ENCODE measurements around the gene RIT2.

The RIT2 gene

DNA sequence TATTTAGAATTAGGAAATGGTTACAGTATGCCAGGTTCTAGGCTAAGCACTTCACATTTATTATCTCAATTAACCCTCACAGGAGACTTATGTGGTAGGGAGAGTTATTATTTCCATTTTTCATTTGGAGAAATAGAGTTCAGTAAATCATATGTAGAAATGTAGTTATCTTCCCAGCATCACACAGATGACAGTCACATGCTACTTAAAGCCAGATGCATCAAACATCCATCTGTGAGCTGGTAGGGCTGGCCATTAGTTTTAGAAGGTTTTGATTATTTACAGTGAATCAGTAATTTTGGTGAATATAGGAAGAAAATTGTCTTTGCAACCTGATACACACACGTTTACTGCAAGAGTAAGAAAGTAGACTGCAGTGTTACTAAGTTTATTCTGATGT, 97.9 kb downstream of the RIT2 start:
- no peak overlapping the region for H3K4me3 ChIP-seq (ENCODE audit: low read depth, low read length)

DNA sequence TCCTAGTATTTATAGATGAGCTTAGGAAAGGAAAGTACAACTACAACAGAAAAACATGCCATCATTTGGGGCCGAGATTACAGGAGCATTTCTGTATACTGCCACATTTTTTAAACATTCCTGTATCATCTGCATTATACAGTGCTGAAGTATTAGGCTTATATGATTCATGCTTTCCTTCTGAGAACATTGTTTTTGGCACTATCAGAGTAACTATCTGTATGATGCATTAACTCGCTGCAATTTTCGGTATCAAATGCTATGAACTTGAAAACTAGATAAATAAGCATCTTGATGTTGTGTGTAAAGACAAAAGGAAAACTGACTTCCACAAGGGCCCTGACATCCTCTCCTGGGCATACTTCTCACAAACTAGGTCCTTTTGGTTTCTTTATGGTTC, 102.0 kb downstream of the RIT2 start:
- H3K4me3 ChIP-seq (ENCODE audit: low read depth, low read length) = no peak overlapping the region

DNA sequence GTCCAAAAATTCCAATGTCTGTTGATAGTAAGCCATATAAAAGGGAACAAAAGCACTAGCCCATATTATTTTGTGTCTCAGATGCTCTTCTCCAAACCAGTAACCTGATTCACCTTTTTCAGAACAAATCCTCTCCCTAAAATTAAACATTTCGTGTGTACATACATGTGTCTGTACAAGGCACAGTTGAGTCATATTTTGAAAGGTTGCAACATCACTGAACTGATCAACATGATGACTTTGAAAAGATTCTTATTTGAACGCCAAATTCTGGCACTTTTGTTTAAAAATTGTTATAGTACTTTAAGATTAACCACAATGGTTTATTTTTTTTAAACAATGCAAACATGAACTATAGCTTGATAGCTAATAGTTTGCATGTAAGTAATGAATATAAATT, 102.5 kb downstream of the RIT2 start:
- H3K4me3 ChIP-seq (ENCODE audit: low read depth, low read length) = no peak overlapping the region

DNA sequence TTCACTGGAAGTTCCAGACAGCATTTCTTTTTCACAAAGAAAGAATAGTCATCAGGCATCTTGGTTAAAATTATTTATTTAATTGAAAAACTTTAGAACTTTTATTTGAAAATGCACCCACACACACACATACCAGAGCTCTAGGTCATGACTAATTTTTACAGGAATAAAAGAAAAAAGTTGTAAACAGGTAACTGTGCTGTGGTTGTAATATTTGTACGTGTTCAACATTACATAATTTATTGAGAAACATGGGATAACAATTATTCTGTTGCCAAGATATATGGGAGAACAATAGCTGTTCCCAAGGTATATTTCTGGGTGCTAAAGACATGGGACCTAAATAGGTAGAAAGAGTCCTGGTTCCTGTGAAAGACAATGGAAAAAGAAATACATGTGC, 104.9 kb downstream of the RIT2 start:
- H3K4me3 ChIP-seq (ENCODE audit: low read depth, low read length) = no peak overlapping the region

DNA sequence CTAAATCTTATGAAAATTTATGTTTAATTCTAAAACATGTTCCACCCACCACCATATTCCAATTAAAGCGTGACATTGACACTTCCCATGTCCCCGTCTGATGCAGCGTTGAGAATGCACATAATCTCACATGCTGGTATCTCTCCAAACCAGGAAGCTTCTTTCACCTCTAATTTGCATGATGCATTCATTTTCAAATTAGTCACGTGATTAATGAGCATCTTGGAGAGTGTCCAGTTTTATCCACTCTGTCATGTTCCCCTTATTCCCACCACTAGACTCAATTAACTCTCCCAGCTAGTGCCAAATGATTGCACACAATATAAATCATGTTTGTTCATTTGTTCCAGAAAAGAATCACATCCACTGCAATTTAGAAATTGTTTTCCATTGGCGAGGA, 105.8 kb downstream of the RIT2 start:
- no peak overlapping the region for H3K4me3 ChIP-seq (ENCODE audit: low read depth, low read length)

DNA sequence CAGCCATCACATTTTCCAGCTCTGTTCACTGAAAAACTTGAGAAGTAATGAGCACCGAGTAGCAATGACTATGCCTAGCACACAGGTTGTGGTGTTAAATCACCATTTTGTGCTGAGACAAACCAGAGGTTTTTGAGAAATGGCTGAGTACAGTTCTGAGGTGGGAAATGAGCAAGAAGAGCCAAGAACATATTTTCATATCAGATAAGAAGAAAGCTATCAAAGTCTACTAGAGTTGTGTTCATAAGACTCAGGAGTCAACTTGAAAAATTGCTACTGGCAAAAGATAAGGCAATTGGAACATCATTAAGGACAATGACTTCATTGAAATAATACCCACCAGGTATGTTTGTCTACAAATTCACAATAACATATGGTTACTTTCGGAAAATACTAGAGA, 108.1 kb downstream of the RIT2 start:
- H3K4me3 ChIP-seq (ENCODE audit: low read depth, low read length) = no peak overlapping the region

DNA sequence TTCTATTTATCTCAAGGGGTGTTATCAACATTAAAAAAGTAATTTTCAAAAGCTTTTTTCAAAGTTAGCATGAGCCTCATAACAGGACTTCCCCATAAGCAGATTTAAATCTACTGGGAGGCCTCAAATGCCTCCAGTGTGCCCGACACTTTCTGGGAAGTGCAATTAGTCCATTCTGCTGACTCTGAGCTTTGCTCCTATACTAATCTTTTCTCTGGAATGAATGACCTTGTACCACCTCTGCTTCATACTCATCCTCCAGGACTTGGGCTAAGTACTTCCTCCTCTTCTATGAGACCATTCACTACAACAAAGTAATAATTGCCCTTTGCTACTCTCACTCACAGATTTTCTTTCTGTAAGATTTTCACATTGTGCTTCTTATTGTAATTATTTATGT, 111.1 kb downstream of the RIT2 start:
- H3K4me3 ChIP-seq (ENCODE audit: low read depth, low read length) = no peak overlapping the region

DNA sequence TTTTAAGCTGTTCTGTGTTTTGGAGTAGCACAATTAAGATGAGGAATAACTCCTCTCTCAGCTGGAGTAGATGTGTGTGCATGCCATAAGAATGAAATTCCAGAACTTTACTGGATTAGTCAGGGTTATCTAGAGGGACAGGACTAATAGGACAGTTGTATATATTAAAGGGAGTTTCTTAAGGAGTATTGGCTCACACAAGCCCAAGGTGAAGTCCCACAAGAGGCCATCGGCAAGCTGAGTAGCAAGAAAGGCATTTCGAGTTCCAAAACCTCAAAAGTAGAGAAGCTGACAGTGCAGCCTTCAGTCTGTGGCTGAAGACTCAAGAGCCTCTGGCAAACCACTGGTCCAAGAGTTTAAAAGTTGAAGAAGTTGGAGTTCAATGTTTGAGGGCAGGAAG, 113.7 kb downstream of the RIT2 start:
- no peak overlapping the region for H3K4me3 ChIP-seq (ENCODE audit: low read depth, low read length)

DNA sequence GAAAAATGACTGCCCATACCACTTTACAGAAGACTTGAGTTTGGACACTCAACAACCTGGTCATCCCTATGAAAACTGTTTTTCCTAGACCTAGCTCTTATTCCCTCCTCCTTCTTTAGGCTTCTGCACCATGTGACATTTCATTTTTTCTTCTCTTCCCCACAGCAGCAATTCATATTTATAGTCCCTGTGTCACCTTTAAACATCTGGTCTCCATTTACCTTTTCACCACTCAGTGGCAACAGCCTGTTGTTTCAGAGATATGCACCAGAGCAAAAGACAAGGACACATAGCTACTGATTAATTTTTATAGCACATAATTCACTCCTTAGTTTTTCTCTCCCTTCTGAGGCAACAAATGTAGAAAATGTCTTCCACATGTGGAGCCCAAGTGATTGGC, 118.7 kb downstream of the RIT2 start:
- no peak overlapping the region for H3K4me3 ChIP-seq (ENCODE audit: low read depth, low read length)

DNA sequence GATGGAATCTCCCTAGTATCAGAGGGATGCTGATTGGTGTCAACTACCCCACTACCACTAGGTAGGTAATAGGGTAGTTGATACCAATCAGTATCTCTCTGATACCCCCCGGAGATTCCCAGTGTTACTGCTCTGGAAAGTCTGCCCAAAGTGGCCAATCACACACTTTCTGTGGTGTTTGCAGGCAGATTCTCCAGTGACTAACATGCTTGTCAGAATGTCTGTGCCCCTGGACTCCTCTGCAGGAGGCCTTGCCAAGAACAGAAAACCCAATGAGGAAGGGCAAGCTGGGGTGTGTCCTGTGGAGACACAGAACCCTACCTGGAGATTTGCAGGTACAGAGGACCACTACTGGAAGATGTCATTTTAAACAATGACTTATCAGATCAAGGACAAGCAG, 135.1 kb downstream of the RIT2 start:
- H3K4me3 ChIP-seq (ENCODE audit: low read depth, low read length) = no peak overlapping the region

DNA sequence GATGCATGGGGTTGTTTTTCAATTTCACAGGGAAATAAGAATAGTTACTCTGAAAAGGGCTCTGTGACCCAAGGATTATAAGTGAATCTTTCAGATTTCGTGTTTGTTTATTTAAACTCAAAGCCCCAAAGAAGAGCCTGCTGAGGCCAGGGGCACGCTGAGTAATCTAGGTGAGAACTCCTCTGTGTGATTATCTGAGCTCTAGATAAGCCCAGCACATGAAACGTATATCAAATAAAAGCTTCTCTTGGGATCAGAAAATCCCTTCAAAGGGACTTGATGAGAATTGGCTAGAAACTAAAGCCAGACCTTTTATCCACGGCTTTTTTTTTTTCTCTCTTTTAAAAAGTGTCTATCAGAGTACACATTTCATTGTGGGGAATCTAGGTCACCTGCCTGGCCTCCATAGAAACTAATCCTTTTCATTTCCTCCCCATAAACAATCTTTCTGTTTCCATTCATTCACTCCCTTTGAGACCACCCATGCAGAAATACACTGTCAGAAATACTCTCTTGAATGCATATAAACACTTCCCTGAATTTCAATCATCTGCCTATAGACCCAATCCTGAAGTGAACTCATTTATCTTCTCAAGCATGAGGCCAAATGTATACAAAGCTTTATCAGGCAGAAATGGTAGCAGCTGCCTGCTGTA, 137.4 kb downstream of the RIT2 start:
- no peak overlapping the region for H3K4me3 ChIP-seq (ENCODE audit: low read depth, low read length)

DNA sequence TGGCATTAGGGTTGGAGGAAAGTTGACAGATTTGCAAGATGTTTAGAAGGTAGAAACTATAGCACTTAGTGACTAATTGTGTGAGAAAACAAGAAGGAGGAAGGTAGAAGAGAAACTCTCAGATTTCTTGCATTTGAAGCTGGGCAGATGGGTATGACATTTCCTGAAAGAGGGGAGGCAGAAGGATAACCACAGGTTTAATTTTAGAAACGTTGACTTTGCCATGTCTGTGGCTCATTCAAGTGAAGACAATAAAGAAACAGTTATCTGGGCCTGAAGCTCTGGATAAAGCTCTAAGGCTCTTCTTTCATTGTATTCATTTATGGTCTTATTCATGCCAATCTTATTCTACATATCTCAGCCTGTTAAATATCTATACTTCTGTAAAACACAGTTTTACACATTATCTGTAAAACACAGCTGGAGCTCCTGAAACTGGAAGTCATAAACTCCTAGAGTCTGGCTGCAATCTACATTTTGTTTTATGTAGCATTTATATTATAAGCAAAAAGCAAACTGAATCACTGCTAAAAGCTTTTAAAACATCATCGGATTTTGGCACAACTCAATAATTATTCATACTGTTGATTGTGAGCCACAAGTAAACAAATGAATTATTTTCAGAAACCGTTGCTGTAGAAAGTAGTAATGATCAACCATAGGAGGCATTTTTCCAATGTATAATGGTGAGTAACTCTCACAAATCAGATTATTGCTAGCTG, 138.5 kb downstream of the RIT2 start:
- no peak overlapping the region for H3K4me3 ChIP-seq (ENCODE audit: low read depth, low read length)

DNA sequence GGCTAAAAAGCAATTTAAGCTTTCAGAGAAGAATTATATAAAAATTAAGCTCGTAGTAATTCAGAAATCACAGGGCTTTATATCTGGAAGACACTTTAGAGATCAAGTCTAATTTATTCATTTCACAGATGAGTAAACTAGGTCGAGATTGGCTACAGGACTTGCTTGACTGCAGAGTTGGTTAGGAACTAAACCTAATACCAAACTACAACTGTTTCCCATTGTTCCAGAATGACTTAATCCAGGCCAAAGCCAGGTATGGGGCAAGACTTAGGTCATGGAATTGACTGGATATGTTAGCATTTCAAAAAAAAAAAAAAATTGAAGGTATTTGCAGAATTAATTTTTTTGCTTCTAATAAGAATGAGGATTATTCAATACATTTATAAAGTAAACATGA, 146.1 kb downstream of the RIT2 start:
- no peak overlapping the region for H3K4me3 ChIP-seq (ENCODE audit: low read depth, low read length)

DNA sequence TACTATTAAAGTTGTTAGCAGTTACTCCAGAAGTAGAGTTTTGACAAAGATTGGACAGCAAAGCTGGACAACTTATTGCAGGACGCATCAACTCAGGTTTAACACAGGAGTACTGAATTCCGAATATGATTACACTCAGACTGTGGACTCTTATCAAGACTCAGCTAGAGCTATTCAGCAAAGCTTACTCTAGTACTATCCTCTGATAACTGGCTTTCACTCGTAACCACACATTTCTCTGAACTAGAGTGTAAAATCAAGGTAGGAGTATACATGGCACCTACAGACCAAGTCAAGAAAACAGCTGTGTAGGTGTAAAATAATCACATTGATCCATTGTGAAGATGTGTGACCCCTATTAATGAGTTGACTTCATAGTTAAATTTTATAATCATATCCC, 154.2 kb downstream of the RIT2 start:
- H3K4me3 ChIP-seq (ENCODE audit: low read depth, low read length) = no peak overlapping the region

DNA sequence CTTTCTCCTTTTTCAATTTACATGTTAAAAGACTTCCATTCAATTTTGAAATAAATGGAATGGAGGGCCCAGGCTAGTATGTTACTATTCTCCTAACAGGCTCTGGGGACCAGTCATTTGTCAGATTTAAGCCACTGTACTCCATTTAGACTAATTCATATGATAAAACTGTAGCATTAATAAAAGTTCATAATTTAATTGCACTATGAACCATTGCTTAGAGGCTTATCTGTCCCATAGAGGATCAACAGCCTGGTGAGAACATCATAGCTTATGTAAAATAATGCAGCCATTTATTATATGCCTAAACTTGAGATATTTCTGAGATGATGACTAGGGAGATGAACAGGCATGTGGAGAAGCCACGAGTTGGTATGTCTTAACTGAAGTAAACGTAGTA, 156.0 kb downstream of the RIT2 start:
- no peak overlapping the region for H3K4me3 ChIP-seq (ENCODE audit: low read depth, low read length)

DNA sequence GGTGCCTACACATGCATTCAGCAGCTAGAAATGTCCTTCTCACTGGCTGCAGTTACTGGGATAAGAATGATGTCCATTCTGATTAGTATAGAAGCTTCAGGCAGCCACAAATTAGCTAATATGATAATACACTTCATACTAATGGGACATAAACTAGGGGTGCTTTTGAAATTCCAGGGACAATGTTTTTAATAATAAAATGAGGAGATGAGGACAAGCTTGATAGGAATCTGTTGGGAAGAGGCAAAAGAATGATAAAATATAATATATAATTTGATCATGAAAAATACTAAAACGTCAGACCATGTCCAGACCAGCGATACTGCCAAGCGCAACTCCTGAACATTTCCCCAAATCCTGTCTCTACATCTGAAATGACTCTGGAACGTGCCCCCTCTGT, 157.1 kb downstream of the RIT2 start:
- no peak overlapping the region for H3K4me3 ChIP-seq (ENCODE audit: low read depth, low read length)

DNA sequence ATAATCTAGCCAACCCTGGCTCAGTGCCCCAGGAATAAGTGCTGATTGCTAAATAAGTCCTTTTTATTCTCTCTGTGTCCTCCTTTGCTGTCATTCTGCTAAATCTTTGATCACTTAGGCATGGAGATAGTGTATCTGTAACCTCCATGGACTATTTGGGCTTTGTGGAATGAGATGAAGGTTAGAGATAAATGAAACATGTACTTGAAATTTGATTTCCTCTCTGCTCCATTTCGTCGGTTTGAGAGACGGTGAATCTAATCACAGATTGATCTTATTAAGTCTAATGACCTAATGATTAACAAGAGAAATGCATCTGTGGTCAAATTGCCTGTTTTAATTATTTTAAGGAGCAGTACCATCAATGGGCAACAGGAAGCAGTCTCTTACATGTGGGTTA, 159.2 kb downstream of the RIT2 start:
- H3K4me3 ChIP-seq (ENCODE audit: low read depth, low read length) = no peak overlapping the region

DNA sequence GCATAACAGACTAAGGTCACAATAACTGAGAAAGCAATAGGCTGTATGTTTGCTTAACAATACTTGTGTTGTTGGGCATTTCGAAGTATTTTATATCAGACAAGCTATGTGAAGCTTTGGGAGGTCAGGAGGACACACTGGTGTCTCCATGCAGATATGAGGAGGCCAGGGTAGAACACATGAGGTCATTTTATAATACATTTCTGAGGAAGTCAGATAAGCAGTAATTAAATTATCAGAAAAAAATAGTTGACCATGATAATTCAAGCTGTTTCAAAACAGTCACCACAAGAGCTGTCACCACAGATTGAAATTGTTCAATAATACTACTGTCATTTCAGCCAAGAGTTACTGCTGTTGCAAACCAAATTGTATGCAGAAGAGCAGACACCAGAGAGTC, 160.6 kb downstream of the RIT2 start:
- no peak overlapping the region for H3K4me3 ChIP-seq (ENCODE audit: low read depth, low read length)

DNA sequence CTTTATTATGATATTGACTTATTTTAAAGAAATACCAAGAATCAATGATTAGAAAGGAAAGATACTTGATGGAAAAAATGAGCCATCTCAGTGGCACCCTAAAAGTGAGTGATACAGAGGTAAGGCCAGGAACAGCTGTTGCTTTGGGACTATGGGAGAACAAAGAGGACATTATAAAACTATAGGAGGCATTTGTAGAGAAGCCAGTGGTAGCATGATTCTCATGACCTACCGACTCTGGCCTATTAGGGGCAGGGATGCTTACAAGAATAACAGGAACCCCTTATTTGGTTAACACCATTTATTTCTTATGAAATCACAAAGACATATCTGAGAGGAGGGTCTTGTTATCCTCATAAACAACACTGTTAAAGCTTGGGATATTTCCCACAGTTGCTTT, 162.2 kb downstream of the RIT2 start:
- H3K4me3 ChIP-seq (ENCODE audit: low read depth, low read length) = no peak overlapping the region

DNA sequence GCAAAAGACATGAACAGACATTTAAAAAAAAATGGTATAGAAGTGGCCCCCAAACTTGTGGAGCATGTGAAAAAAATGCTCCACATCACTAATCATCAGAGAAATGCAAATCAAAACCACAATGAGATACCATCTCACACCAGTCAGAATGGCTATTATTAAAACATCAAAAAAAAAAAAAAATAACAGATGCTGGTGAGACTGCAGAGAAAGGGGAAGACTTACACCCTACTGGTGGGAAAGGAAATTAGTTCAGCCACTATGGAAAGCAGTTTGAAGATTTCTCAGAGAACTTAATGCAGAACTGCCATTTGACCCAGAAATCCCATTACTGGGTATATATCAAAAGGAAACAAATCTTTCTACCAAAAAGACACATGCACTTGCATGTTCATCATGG, 164.8 kb downstream of the RIT2 start:
- no peak overlapping the region for H3K4me3 ChIP-seq (ENCODE audit: low read depth, low read length)

DNA sequence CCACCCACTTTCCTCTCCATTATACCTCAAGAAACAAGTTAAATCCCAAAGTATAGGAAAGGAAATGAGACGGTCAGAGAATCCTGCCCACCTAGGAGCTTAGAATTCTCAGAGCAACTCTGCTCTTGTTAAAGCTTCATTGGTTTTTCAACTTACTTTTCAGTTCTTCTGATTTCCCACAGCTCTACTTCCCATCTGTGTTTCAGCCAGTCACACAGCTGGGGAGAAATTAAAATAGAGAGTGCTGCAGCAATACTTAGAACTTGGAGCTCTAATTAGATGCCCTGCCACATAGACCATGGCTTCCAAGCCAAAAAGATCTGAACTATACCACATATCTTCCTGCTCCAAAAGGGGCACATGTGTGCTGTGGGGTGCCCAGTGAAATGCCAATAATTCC, 166.7 kb downstream of the RIT2 start:
- no peak overlapping the region for H3K4me3 ChIP-seq (ENCODE audit: low read depth, low read length)

DNA sequence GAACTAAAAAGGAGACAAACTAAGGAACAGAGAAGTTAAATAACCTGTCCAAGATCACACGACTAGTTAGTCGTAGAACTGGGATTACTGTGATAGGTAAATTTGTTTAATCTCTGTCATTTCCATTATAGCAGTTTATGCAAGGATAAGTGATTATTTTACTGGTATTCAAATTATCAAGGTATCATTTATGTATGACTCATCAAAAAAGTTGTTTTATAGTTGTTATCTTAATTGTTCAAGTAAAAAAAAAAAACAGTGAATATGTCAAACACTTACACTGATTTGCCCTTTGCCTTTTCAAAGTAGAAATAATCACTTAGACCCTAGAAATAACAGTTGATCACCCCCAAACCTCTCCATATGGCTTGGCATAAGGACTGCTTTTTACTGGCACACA, 173.6 kb downstream of the RIT2 start:
- no peak overlapping the region for H3K4me3 ChIP-seq (ENCODE audit: low read depth, low read length)

DNA sequence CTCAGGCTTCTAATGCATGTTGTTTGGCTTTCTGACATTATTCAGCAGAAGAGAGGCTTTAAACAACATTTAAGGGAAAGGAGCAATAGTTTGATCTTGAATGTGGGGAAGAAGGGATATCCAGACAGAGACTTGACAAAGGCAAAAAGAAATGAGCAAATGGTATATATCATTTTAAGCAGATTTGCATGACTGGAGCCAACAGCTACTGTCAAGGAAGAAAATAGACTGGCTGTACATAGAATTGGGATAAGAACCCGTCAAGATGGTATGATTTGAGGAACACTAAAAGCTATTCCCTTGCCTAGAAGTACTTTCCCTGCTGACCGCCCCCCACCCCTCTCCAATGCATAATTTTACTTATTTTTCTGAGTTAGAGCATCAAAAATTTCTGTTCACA, 174.5 kb downstream of the RIT2 start:
- H3K4me3 ChIP-seq (ENCODE audit: low read depth, low read length) = no peak overlapping the region

Data from iPS-11a (cell line).